Naive thymus-derived CD4-positive, alpha-beta T cell (primary cell): Measurements from ENCODE around the gene CLEC4A. TPM values are rescaled to one million over a fixed set of nuclear protein-coding genes. Genes with fewer than 3 reads are reported as not detected.
"Not testable (repeated sequence)": the region's sequence is repeated elsewhere in the genome, so short reads cannot be mapped to it uniquely, and the experiment has no call there.

Experiments used
- ATAC-seq: fragments of 150-1000 bp; cut with Tn5 transposase; 2 replicates; pipeline ENCODE4 v1.10.0; 2021; ENCODE audit warnings: mild to moderate bottlenecking, moderate library complexity
- CTCF ChIA-PET: fragments of 350-600 bp; sonication (Branson Sonifier 250); formaldehyde crosslinking; loops from one replicate; lab custom pipeline; 2021; ENCODE audit warnings: antibody characterized with exemption; lab: Charles Lee
- POLR2A ChIA-PET: fragments of 350-600 bp; sonication (Branson Sonifier 250); formaldehyde crosslinking; loops from one replicate; lab custom pipeline; 2021; ENCODE audit warnings: antibody characterized with exemption, inconsistent platforms; lab: Charles Lee
- DNase-seq, 9 donors: peaks; one replicate each; pipeline versions ENCODE4 v3.0.0 to v3.0.0-alpha.2; 2020 to 2022; ENCODE audit warnings: mixed read lengths in 1 of 9
- H3K27ac ChIP-seq: one replicate; pipeline ENCODE4 v1.7.0; 2013; ENCODE audit warnings: mild to moderate bottlenecking, low read depth, low read length, moderate library complexity
- H3K27me3 ChIP-seq, 2 donors: one replicate each; pipeline ENCODE4 v1.7.0; 2013; ENCODE audit warnings: low read length in 2 of 2, mild to moderate bottlenecking in 2 of 2, moderate library complexity in 2 of 2; ENCODE audit not compliant: control insufficient read depth in 2 of 2, insufficient read depth in 2 of 2
- H3K36me3 ChIP-seq, 3 experiments: 1 replicate in 2 of 3; 2 replicates in 1 of 3; pipeline ENCODE4 v1.7.0; 2013; ENCODE audit warnings: low read length in 3 of 3, mild to moderate bottlenecking in 3 of 3, moderate library complexity in 1 of 3; ENCODE audit not compliant: insufficient read depth in 3 of 3, control insufficient read depth in 2 of 3
- H3K4me1 ChIP-seq, 2 donors: one replicate each; pipeline ENCODE4 v1.7.0; 2013; ENCODE audit warnings: low read length in 2 of 2, mild to moderate bottlenecking in 2 of 2, moderate library complexity in 1 of 2; ENCODE audit not compliant: control insufficient read depth in 2 of 2, insufficient read depth in 2 of 2
- H3K4me3 ChIP-seq: 2 replicates; pipeline ENCODE4 v1.7.0; 2013; ENCODE audit warnings: mild to moderate bottlenecking, low read length
- H3K9me3 ChIP-seq, 3 experiments: 1 replicate in 2 of 3; 2 replicates in 1 of 3; pipeline ENCODE4 v1.7.0; 2013; ENCODE audit warnings: low read length in 3 of 3; ENCODE audit not compliant: control insufficient read depth in 2 of 3
- H3K27ac Mint-ChIP-seq, 9 donors: one replicate each; pipeline ENCODE4 v1.8.0; 2020 to 2022; ENCODE audit warnings: mixed read lengths in 9 of 9, mild to moderate bottlenecking in 8 of 9, moderate library complexity in 5 of 9, inconsistent platforms in 2 of 9
- H3K27me3 Mint-ChIP-seq, 5 donors: one replicate each; pipeline ENCODE4 v1.8.0; 2021 to 2022; ENCODE audit warnings: mixed read lengths in 5 of 5, mild to moderate bottlenecking in 1 of 5
- H3K36me3 Mint-ChIP-seq, 5 donors: one replicate each; pipeline ENCODE4 v1.8.0; 2020 to 2022; ENCODE audit warnings: mixed read lengths in 5 of 5, mild to moderate bottlenecking in 3 of 5, inconsistent platforms in 1 of 5
- H3K4me1 Mint-ChIP-seq, 7 donors: one replicate each; pipeline ENCODE4 v1.8.0; 2020 to 2022; ENCODE audit warnings: mixed read lengths in 7 of 7, mild to moderate bottlenecking in 3 of 7, inconsistent platforms in 1 of 7
- H3K4me3 Mint-ChIP-seq, 10 donors: one replicate each; pipeline ENCODE4 v1.8.0; 2020 to 2022; ENCODE audit warnings: mild to moderate bottlenecking in 10 of 10, mixed read lengths in 10 of 10, moderate library complexity in 6 of 10, inconsistent platforms in 2 of 10
- H3K9me3 Mint-ChIP-seq, 11 donors: one replicate each; pipeline ENCODE4 v1.8.0; 2020 to 2022; ENCODE audit warnings: mixed read lengths in 11 of 11, mild to moderate bottlenecking in 4 of 11, inconsistent platforms in 1 of 11, moderate library complexity in 1 of 11
- intact Hi-C, 2 donors: fragments of 100-400 bp; cut with micrococcal nuclease; formaldehyde crosslinking; loops; one replicate each; pipeline ENCODE4 v1.15.1; 2023
- polyA plus RNA-seq, 2 donors: library from polyadenylated mRNA; unstranded; fragments of 300-500 nt; fragmentation: Illumina TruSeq; gene quantifications; one replicate each; pipeline ENCODE4 v1.2.3, GENCODE V29; 2021
- total RNA-seq, 6 experiments: library from RNA in 5 of 6; stranded (reverse) in 5 of 6; gene quantifications; 1 replicate in 5 of 6; 2 replicates in 1 of 6; pipeline ENCODE4 v1.2.3 and lab custom pipeline; 2021 to 2026

The CLEC4A gene
- total and polyA plus RNA-seq, 7 experiments from 2014 or later: 0.30 to 25.8 (median 1.3) TPM

GRCh38 chr12:8078916-8079315, 44.5 kb upstream of the CLEC4A start:
- intact Hi-C loops: loop anchor here (1.0 kb wide), 8 partner anchors 13 to 219 kb away; partner anchors contain the start of genes C3AR1 (in 1 of the 2) and FOXJ2 (in 1 of the 2)
- H3K27ac ChIP-seq: peak overlapping the region; percentile 94
- Mint-ChIP-seq H3K4me1 (peaks cover 23 to 69% (median 43%) of the 10 kb centered on the region in 7 donors), H3K9me3 (peaks cover 0 to 1% (median 0%) of the 10 kb centered on the region in 11 donors), H3K27ac (peak overlapping the region in 8 of 9 donors; percentile 86 to 100 (median 98)), H3K4me3 (peak overlapping the region in 7 of 10 donors; percentile 29 to 95 (median 50)), H3K36me3 (peaks cover 0 to 4% (median 0%) of the 10 kb centered on the region in 5 donors), H3K27me3 (peaks cover 0 to 2% (median 0%) of the 10 kb centered on the region in 5 donors)
- no peak for ATAC-seq
- no peaks in the 10 kb centered on the region for H3K36me3 ChIP-seq
- ChIA-PET POLR2A (interaction anchor here (1.0 to 10.0 kb wide), 11 partner anchors 13 to 219 kb away, joined by 3 to 178 read pairs (median 6); partner anchors contain the start of genes C3AR1, FOXJ2 and SLC2A3), CTCF (interaction anchor here (0.9 to 7.8 kb wide), 15 partner anchors 10 to 219 kb away, joined by 4 to 158 read pairs (median 12); partner anchors contain the start of gene C3AR1)
- H3K27me3 ChIP-seq: no peaks in the 10 kb centered on the region
- H3K4me1 ChIP-seq: peaks cover 22 to 44% of the 10 kb centered on the region in 2 donors
- no peaks in the 10 kb centered on the region for H3K9me3 ChIP-seq
- no peak for DNase-seq
- H3K4me3 ChIP-seq: no peak overlapping the region

- CTCF ChIA-PET: interaction anchor here (1.1 to 7.8 kb wide), 2 partner anchors 14 to 34 kb away, joined by 3 to 158 read pairs; partner anchors contain the start of gene C3AR1
- peaks cover 30 to 80% (median 53%) of the 10 kb centered on the region in 7 donors for H3K4me1 Mint-ChIP-seq
- intact Hi-C loops: loop anchor here (2.0 to 10.0 kb wide), 3 partner anchors 145 to 1395 kb away; partner anchors contain the start of genes PEX5 (in 1 of the 2) and ZNF384 (in 1 of the 2)
- POLR2A ChIA-PET: interaction anchor here (1.1 to 10.0 kb wide), 3 partner anchors 41 to 146 kb away, joined by 4 to 178 read pairs (median 5); partner anchors contain the start of gene FOXJ2
- Histone ChIP-seq H3K9me3 (no peaks in the 10 kb centered on the region), H3K36me3 (no peaks in the 10 kb centered on the region), H3K27me3 (no peaks in the 10 kb centered on the region), H3K4me1 (peaks cover 27 to 54% of the 10 kb centered on the region in 2 donors), H3K27ac (peak overlapping the region; percentile 94), H3K4me3 (no peak overlapping the region)
- DNase-seq: no peak
- no peak for ATAC-seq
- no peaks in the 10 kb centered on the region for H3K27me3 Mint-ChIP-seq
- peaks cover 0 to 1% (median 0%) of the 10 kb centered on the region in 11 donors for H3K9me3 Mint-ChIP-seq
- H3K27ac Mint-ChIP-seq: peak overlapping the region; percentile 1 to 100 (median 97)
- peak overlapping the region; percentile 1 to 95 (median 58) for H3K4me3 Mint-ChIP-seq
- H3K36me3 Mint-ChIP-seq: peaks cover under 1 to 10% (median 4%) of the 10 kb centered on the region in 5 donors
Measured at GRCh38 chr12:8080120-8080519, 43.3 kb upstream of the CLEC4A start.

GRCh38 chr12:8081251-8081920, 42.0 kb upstream of the CLEC4A start:
- peaks cover 27 to 56% of the 10 kb centered on the region in 2 donors for H3K4me1 ChIP-seq
- peak overlapping the region; percentile 91 for H3K4me3 ChIP-seq
- Mint-ChIP-seq H3K4me1 (peaks cover 34 to 92% (median 57%) of the 10 kb centered on the region in 7 donors), H3K9me3 (peaks cover 0 to 1% (median 0%) of the 10 kb centered on the region in 11 donors), H3K36me3 (peaks cover 3 to 13% (median 4%) of the 10 kb centered on the region in 5 donors), H3K27ac (peak overlapping the region; percentile 92 to 100 (median 98)), H3K27me3 (no peaks in the 10 kb centered on the region), H3K4me3 (peak overlapping the region; percentile 86 to 99 (median 95))
- intact Hi-C loops: loop anchor here (2.0 to 10.0 kb wide), 3 partner anchors 147 to 1397 kb away; partner anchors contain the start of genes PEX5 (in 1 of the 2) and ZNF384 (in 1 of the 2)
- DNase-seq: peak in 7 of 9 donors; percentile 14 to 43 (median 31)
- H3K36me3 ChIP-seq: no peaks in the 10 kb centered on the region
- H3K27me3 ChIP-seq: no peaks in the 10 kb centered on the region
- ChIA-PET CTCF (interaction anchor here (0.6 to 7.8 kb wide), 2 partner anchors 36 to 940 kb away, joined by 5 to 158 read pairs; no protein-coding TSS in a partner anchor), POLR2A (interaction anchor here (0.6 to 10.0 kb wide), 9 partner anchors 15 to 1229 kb away, joined by 3 to 178 read pairs (median 5); partner anchors contain the start of genes C3AR1, FOXJ2 and USP5)
- H3K27ac ChIP-seq: peak overlapping the region; percentile 94
- no peaks in the 10 kb centered on the region for H3K9me3 ChIP-seq
- no peak for ATAC-seq

- peak overlapping the region; percentile 92 to 100 (median 98) for H3K27ac Mint-ChIP-seq
- Histone ChIP-seq H3K4me1 (peaks cover 32 to 57% of the 10 kb centered on the region in 2 donors), H3K27me3 (no peaks in the 10 kb centered on the region), H3K36me3 (no peaks in the 10 kb centered on the region), H3K9me3 (no peaks in the 10 kb centered on the region), H3K4me3 (peak overlapping the region; percentile 91), H3K27ac (peak overlapping the region; percentile 94)
- ChIA-PET POLR2A (interaction anchor here (0.7 to 10.0 kb wide), 5 partner anchors 18 to 161 kb away, joined by 3 to 178 read pairs (median 3); partner anchors contain the start of gene FOXJ2), CTCF (no interaction called here)
- H3K4me3 Mint-ChIP-seq: peak overlapping the region; percentile 86 to 99 (median 95)
- H3K9me3 Mint-ChIP-seq: peaks cover 0 to 1% (median 0%) of the 10 kb centered on the region in 11 donors
- DNase-seq: no peak
- peaks cover 3 to 16% (median 4%) of the 10 kb centered on the region in 5 donors for H3K36me3 Mint-ChIP-seq
- H3K4me1 Mint-ChIP-seq: peaks cover 36 to 94% (median 68%) of the 10 kb centered on the region in 7 donors
- ATAC-seq: no peak
- H3K27me3 Mint-ChIP-seq: no peaks in the 10 kb centered on the region
- intact Hi-C loops: loop anchor here (1.0 to 10.0 kb wide), 12 partner anchors 16 to 1398 kb away; partner anchors contain the start of genes C3AR1 (in 2 of the 2), FOXJ2 (in 2 of the 2), PEX5 (in 2 of the 2) and ZNF384 (in 1 of the 2)
Measured at GRCh38 chr12:8082808-8083100, 40.7 kb upstream of the CLEC4A start.

- H3K9me3 Mint-ChIP-seq, DNase-seq, H3K27me3 Mint-ChIP-seq, H3K9me3 ChIP-seq, H3K27me3 ChIP-seq, H3K4me3 ChIP-seq, H3K36me3 ChIP-seq, ATAC-seq: not testable (repeated sequence)
- POLR2A ChIA-PET: interaction anchor here (0.6 to 1.5 kb wide), 3 partner anchors 28 to 57 kb away, joined by 3 to 5 read pairs (median 4); no protein-coding TSS in a partner anchor
- peak overlapping the region; percentile 72 to 100 (median 93) for H3K27ac Mint-ChIP-seq
- peaks cover 46 to 60% of the 10 kb centered on the region in 2 donors for H3K4me1 ChIP-seq
- CTCF ChIA-PET: interaction anchor here (0.6 kb wide), 1 partner anchor 223 kb away, joined by 3 read pairs; no protein-coding TSS in a partner anchor
- intact Hi-C loops: loop anchor here (5.0 to 10.0 kb wide), 2 partner anchors 897 to 1400 kb away; partner anchors contain the start of genes PEX5 (in 1 of the 2) and ZNF384 (in 1 of the 2)
- peak overlapping the region; percentile 70 to 99 (median 94) for H3K4me3 Mint-ChIP-seq
- H3K36me3 Mint-ChIP-seq: peaks cover 3 to 21% (median 4%) of the 10 kb centered on the region in 5 donors
- H3K27ac ChIP-seq: peak overlapping the region; percentile 94
- peaks cover 47 to 93% (median 67%) of the 10 kb centered on the region in 7 donors for H3K4me1 Mint-ChIP-seq
Measured at GRCh38 chr12:8084351-8084750, 39.1 kb upstream of the CLEC4A start.
